Heart left ventricle (tissue), 13 donors: ENCODE measurements around the gene KCNG2.

Experiments
- POLR2A ChIP-seq, 2 donors: fragments of 450-650 bp; IDR thresholded peaks; one replicate each; pipeline ENCODE4 v1.6.1; 2017; ENCODE audit warnings: antibody characterized with exemption in 2 of 2, mild to moderate bottlenecking in 2 of 2, moderate library complexity in 2 of 2
- TF ChIP-seq, protein P1 (sequence below), 12 donors: fragments of 200-600 bp; sonication (generic) in 4 of 12; IDR thresholded peaks; one replicate each; pipeline versions ENCODE4 v1.5.0 to v1.8.0; 2018 to 2022; ENCODE audit warnings: antibody characterized with exemption in 12 of 12, mild to moderate bottlenecking in 5 of 12
- donor health status: ischemic (EF 13 %, LVEDD 7.1; RV severe dilation, severe dysfunction).
- donor health status: DM: no; HTN: yes; CAD: no.
- donor health status: DM: no; HTN: no; CAD: no.
- donor health status: ischemic (EF 25% LVEDD 6.9; RV normal size, moderate dysfunction).
- donor health status: ischemic (EF 25% LVEDD 5.7; RV mildly dilated, moderate dysfunction).
- donor health status: ischemic (EF 35%, LVEDD 5.7; RV mildly dilated, moderate dysfunction).
- donor health status: nonischemic (EF 11% LVEDD 7.7; RV severe dilation, severe dysfunction).
- donor health status: DM: yes; HTN: yes; CAD: no.
- donor health status: PGD.
- donor health status: ischemic (EF 29% LVEDD 5.4; RV normal size, mild dysfunction).
- donor health status: nonischemic (EF 23%, LVEDD 6.1; RV moderate dilation, normal function).

DNA sequence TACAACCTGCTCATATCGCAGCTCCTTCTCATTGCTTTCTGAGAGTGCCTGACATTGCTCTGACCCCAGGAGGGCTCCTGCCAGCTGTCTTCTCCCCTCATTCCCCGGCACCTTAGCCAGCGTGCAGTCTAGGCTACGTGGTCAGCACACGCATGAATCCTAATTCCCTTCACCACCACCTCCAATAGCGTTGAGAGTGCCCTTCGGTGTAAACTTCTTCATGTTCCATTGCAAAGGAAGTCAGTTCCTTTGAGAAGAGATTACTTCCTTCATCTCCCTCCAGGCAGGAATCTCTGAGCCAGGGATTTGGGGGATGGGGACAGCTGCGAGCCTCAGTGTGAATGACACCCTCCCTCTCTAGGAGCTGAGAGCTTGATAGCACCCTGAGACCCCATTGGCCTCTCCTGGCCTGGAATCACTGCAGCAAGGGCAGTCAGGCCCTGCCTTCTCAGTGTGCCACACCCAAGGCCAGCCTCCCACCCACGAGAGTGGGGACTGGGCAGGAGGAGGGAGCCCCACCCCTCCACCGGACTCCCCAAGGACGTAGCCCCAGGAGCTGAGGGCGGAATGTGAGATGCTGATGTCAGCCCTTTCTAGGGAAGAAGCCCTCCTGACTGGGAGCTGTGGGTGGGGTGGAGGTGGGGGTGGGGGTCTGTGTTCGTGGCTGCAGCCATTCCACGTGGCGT is 100.3 kb downstream of the KCNG2 start:
- TF ChIP-seq, protein P1, sequence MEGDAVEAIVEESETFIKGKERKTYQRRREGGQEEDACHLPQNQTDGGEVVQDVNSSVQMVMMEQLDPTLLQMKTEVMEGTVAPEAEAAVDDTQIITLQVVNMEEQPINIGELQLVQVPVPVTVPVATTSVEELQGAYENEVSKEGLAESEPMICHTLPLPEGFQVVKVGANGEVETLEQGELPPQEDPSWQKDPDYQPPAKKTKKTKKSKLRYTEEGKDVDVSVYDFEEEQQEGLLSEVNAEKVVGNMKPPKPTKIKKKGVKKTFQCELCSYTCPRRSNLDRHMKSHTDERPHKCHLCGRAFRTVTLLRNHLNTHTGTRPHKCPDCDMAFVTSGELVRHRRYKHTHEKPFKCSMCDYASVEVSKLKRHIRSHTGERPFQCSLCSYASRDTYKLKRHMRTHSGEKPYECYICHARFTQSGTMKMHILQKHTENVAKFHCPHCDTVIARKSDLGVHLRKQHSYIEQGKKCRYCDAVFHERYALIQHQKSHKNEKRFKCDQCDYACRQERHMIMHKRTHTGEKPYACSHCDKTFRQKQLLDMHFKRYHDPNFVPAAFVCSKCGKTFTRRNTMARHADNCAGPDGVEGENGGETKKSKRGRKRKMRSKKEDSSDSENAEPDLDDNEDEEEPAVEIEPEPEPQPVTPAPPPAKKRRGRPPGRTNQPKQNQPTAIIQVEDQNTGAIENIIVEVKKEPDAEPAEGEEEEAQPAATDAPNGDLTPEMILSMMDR (IDR thresholded peaks at IDR 0.05) = no peak
- TF ChIP-seq POLR2A (IDR thresholded peaks at IDR 0.05) = no peak
